HG03159 (cell line): ENCODE results near the gene IFNB1.

Source experiments
- ATAC-seq: cut with Tn5 transposase; IDR thresholded peaks from one replicate; pipeline ENCODE4 v1.9.1; 2021; ENCODE audit warnings: mild to moderate bottlenecking, moderate library complexity; ENCODE audit not compliant: unreplicated experiment

The IFNB1 gene

GRCh38 chr9:21077781-21078180, at the start of gene IFNB1:
Gene IFNB1 (minus strand): TSS chr9:21077942. CDS start chr9:21077869, 73 bp downstream.
- no peak for ATAC-seq

GRCh38 chr9:21121595-21122251, 44.0 kb upstream of the IFNB1 start:
- ATAC-seq, result peak; percentile 93

GRCh38 chr9:21121079-21121478, 43.3 kb upstream of the IFNB1 start:
- no peak for ATAC-seq

GRCh38 chr9:21119093-21119770, 41.5 kb upstream of the IFNB1 start:
- ATAC-seq, result no peak

- no peak for ATAC-seq
Measured at GRCh38 chr9:21114311-21114710, 36.6 kb upstream of the IFNB1 start.

GRCh38 chr9:21110708-21111576, 33.2 kb upstream of the IFNB1 start:
- peak; percentile 88 for ATAC-seq

- no peak for ATAC-seq
Measured at GRCh38 chr9:21104787-21105186, 27.0 kb upstream of the IFNB1 start.

GRCh38 chr9:21102305-21102704, 24.6 kb upstream of the IFNB1 start:
- ATAC-seq, result no peak

GRCh38 chr9:21097817-21098216, 20.1 kb upstream of the IFNB1 start:
- ATAC-seq, result no peak

GRCh38 chr9:21096901-21097255, 19.1 kb upstream of the IFNB1 start:
- no peak for ATAC-seq

GRCh38 chr9:21096172-21096900, 18.6 kb upstream of the IFNB1 start:
- peak; percentile 75 for ATAC-seq

GRCh38 chr9:21095561-21095960, 17.8 kb upstream of the IFNB1 start:
- no peak for ATAC-seq

GRCh38 chr9:21086538-21086937, 8.8 kb upstream of the IFNB1 start:
- no peak for ATAC-seq

GRCh38 chr9:21085005-21085404, 7.3 kb upstream of the IFNB1 start:
- no peak for ATAC-seq

- ATAC-seq, result no peak
Measured at GRCh38 chr9:21084242-21084850, 6.6 kb upstream of the IFNB1 start.

- ATAC-seq, result no peak
Measured at GRCh38 chr9:21082671-21083070, 4.9 kb upstream of the IFNB1 start.

GRCh38 chr9:21081999-21082398, 4.3 kb upstream of the IFNB1 start:
- no peak for ATAC-seq

GRCh38 chr9:21081451-21081850, 3.7 kb upstream of the IFNB1 start:
- ATAC-seq, result no peak

GRCh38 chr9:21080793-21081192, 3.1 kb upstream of the IFNB1 start:
- ATAC-seq, result no peak

GRCh38 chr9:21078702-21079101, 960 bp upstream of the IFNB1 start:
- no peak for ATAC-seq

- no peak for ATAC-seq
Measured at GRCh38 chr9:21075484-21075883, 2.3 kb downstream of the IFNB1 start.
